GM12873 (cell line): ENCODE results near the gene GASK1B.

ENCODE experiments used
- CTCF ChIP-seq: IDR thresholded peaks from 2 replicates; pipeline ENCODE4 v1.5.1; 2012; ENCODE audit warnings: low read depth, mild to moderate bottlenecking, moderate library complexity, low read length, control low read depth; ENCODE audit not compliant: insufficient read depth; ENCODE audit errors: missing control alignments

GASK1B gene

GRCh38 chr4:158209825-158210807 lies 37.3 kb upstream of the GASK1B start, which contains the start of gene TMEM144:
Gene TMEM144, plus strand, starts transcription at chr4:158210486. Its CDS starts 2,182 bp downstream, at chr4:158212668.
- no peak for TF ChIP-seq CTCF

- no peak for TF ChIP-seq CTCF
Observed at GRCh38 chr4:158208963-158209640, 36.3 kb upstream of the GASK1B start.

GRCh38 chr4:158203929-158204328 lies 31.1 kb upstream of the GASK1B start:
- TF ChIP-seq CTCF, result no peak

- TF ChIP-seq CTCF, result no peak
Observed at GRCh38 chr4:158203436-158203835, 30.6 kb upstream of the GASK1B start.

GRCh38 chr4:158202481-158202880 lies 29.7 kb upstream of the GASK1B start:
- TF ChIP-seq CTCF, result no peak

GRCh38 chr4:158201876-158202275 lies 29.1 kb upstream of the GASK1B start:
- no peak for TF ChIP-seq CTCF

GRCh38 chr4:158201322-158201721 lies 28.5 kb upstream of the GASK1B start:
- TF ChIP-seq CTCF, result no peak
